Activated CD4-positive, alpha-beta T cell treated with anti-CD3 and anti-CD28 coated beads, Interleukin-2, amount 50 U/mL, for 4 hours (primary cell): ENCODE results near the gene KRTAP5-2.
"Not testable (repeated sequence)": the region's sequence is repeated elsewhere in the genome, so short reads cannot be mapped to it uniquely, and the experiment has no call there.

Experiments
- DNase-seq, 2 experiments: peaks; one replicate each; pipeline ENCODE4 v3.0.0-alpha.2; 2020

Gene KRTAP5-2

GRCh38 chr11:1625541-1625940 is 27.4 kb upstream of the KRTAP5-2 start:
- DNase-seq = no peak

DNA sequence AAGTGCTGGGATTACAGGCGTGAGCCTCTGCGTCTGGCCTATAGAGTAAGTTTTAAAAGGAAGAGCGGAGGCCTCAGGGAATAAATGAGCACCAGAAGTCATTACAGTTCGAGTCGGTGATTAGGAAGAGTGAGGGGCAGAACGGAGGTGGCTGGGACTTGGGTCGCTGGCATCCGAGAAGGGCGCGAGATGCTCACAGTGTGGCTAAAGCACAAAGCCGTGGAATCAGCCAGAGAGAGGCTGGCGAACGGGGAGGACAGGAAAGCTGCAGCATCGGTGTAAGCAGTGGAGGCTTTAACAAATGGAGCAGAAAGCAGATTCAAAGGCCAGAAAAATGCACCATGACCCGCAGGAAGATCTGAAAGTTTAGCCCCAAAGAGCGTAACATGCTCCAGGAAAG is 26.5 kb upstream of the KRTAP5-2 start:
- no peak for DNase-seq

GRCh38 chr11:1623716-1624115 is 25.6 kb upstream of the KRTAP5-2 start:
- DNase-seq = no peak

- DNase-seq = no peak
Observed at GRCh38 chr11:1622086-1622485, 24.0 kb upstream of the KRTAP5-2 start, which contains the start of gene KRTAP5-4. Gene KRTAP5-4 (minus strand): TSS chr11:1622138. CDS start chr11:1622093, 45 bp downstream.

DNA sequence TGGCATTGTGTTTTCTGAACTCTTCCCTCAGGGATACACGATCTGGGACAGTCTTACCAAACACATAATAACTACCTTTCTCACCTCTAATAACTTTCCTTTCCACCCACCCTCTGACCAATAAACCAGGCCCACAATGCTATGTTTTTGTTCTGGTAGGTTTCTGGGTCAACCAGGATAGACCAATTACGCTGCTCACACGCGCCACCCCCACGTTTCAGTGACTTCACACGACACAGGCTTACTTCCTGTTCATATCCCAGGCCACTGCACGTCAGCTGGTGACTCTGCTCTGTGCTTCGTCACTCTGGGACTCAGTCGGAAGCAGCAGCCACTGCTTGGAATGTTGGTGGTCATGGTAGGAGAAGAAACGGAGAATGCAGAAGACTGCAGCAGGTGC is 21.4 kb upstream of the KRTAP5-2 start:
- DNase-seq = no peak

- no peak for DNase-seq
Observed at GRCh38 chr11:1618231-1618630, 20.1 kb upstream of the KRTAP5-2 start.

GRCh38 chr11:1608363-1608762 is 10.3 kb upstream of the KRTAP5-2 start, which contains the start of gene KRTAP5-3:
Gene KRTAP5-3 (minus strand): TSS chr11:1608463. CDS start chr11:1608385, 78 bp downstream.
- DNase-seq = no peak

GRCh38 chr11:1607901-1608300 is 9.8 kb upstream of the KRTAP5-2 start:
- not testable (repeated sequence) for DNase-seq

DNA sequence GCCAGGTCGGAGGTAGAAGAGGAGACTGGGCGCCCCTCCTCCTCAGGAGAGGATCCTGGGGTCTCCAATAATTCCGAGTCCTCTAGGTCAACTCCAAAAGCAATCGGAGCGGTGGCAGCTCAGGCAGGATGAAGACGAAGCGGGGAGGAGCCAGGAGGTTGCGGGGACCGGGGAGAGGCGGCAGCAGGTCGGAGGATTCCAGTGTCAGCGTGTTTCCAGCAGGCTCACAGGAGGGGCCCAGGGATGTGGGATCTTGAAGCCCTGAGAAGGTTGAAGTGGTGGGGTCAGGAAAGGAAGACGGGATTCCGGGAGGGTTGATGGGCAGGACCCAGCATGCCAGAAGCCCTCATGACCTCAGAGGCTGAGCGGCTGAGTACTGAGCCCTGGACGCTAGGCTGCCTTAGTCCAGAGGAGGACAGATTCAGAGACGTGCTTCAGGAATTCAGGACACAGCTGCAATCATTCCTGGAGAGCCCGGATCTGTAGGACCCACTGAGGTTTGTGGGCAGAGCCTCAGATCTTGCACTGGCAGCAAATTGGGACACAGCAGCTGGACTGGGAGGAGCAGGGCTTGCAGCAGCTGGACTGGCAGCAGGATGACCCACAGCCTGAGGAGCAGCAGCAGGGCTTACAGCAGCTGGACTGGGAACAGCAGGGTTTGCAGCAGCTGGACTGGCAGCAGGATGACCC is 9.2 kb upstream of the KRTAP5-2 start:
- not testable (repeated sequence) for DNase-seq

- not testable (repeated sequence) for DNase-seq
Observed at GRCh38 chr11:1605923-1606322, 7.8 kb upstream of the KRTAP5-2 start.

DNA sequence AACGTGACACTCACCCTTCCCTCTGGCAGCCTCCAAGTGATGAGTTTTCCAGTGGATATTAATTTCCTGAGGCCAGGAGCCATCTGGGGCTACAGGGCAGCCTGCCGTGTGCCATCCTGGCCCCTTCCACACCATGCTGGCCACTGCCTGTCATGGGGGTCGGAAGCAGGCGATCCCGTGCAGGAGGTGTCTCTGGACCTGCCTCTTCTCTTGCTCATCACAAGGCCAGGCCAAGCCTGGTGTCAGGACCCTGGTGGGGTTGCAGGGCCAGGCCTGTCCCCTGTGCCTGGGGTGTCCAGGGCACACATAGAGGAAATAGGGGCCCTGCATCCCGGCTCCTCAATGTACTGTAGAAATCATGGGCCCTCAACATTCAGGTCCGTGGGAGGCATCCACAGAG is 6.6 kb upstream of the KRTAP5-2 start:
- DNase-seq = no peak

DNA sequence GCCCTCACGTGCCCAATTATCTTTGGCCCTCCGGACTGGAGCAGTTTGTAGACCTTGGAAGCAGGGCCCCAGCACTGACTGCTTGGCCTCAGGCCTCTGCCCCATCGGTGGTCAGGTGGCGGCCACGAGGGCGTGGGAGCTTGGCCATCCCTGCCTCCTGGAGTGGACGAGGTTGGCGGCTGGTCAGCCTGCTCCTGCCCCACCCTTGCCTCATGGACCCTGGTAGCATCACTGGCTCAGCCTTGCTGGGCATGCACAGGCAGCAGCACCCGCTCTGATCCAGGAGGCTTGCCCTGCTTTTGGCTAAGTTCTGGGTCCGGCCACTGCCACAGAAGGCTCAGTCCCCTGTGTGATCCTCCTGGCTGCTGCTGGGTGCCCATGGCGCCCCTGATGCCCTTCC is 6.1 kb upstream of the KRTAP5-2 start:
- DNase-seq = no peak

DNA sequence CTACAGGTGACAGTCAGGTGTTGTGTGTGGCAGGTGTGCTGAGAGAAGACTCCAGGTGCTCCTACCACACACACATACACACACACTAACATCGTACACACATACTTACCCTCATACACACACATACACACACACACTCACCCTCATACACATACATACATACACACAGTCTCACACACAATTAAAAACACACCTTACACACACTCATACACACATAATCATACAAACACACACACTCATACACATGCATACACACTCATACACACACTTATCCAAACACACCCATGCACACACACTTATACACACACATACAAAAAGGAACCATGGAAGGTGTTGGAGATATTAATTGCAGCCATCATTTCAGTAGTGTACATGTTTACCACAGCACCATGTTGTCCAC is 5.5 kb upstream of the KRTAP5-2 start:
- DNase-seq = no peak

- not testable (repeated sequence) for DNase-seq
Observed at GRCh38 chr11:1601663-1602062, 3.6 kb upstream of the KRTAP5-2 start.

GRCh38 chr11:1600626-1601025 is 2.5 kb upstream of the KRTAP5-2 start:
- DNase-seq = no peak

- no peak for DNase-seq
Observed at GRCh38 chr11:1598816-1599215, 722 bp upstream of the KRTAP5-2 start.

DNA sequence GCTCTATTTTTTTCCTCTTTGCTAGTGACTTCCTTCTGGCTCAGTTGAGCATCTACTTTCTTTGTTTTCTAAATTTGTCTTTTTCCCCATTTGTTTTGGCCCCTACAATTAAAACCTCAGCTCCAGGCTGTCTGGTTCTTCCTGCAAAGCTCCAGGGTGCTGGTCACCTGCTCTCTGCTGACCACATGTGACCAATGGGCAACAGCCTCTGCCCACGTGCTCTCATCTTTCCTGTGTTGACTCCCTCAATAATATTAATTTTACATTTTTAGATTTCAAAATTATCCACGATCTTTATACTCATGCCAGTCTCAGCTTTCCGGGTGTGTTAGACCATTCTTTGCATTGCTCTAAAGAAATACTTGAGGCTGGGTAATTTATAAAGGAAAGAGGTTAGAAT is 312 bp upstream of the KRTAP5-2 start:
- DNase-seq = not testable (repeated sequence)

DNA sequence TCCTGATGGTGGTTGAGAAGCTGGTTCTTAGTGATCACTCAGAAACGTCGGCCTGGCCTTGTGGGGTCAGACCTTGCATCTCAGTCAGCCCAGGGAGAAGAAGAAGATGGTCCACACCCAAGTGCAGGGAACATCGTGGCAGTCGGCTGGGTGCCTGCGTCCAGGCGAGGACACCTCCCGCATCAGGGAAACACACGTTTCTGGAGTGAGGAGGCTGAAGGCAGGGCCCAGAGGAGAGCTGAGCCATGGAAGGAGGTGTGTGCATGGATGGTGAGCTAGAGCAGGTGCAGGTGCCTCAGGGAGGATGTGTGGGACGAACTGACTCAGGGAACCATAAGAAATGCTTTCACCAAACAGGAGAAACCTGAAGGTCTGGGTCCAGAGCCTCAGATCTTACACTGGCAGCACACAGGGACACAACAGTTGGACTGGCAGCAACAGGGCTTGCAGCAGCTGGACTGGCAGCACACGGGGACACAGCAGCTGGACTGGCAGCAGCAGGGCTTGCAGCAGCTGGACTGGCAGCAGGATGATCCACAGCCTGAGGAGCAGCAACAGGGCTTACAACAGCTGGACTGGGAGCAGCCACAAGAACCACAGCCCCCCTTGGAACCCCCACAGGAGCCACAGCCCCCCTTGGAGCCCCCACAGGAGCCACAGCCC is 632 bp downstream of the KRTAP5-2 start:
- no peak for DNase-seq

DNA sequence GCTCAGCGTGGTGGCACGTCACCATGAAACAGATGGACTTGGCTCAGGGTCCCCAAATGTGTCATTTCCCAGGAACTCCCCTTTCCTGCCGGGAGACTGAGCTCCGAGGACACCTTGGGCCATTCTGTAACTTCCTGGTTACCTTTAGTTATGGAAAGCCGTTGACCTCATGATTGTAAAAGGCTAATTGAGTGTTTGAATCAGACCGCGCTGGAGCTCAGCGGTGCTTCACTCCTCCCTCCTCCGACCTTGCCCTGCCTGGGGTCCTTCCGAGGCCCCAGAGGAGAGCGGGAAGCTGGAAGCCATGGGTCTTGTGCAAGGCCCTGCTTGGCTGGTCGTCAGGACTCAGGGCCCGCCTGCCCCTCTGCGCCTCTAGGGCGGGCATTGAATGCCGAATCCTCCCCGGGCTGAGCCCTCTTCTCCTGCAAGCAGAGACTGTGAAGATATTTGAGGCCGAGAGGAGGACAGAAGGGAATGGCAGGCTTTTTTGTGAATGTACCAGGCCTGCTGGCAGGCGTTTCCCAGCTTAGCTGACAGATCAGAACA is 1.4 kb downstream of the KRTAP5-2 start:
- not testable (repeated sequence) for DNase-seq

DNA sequence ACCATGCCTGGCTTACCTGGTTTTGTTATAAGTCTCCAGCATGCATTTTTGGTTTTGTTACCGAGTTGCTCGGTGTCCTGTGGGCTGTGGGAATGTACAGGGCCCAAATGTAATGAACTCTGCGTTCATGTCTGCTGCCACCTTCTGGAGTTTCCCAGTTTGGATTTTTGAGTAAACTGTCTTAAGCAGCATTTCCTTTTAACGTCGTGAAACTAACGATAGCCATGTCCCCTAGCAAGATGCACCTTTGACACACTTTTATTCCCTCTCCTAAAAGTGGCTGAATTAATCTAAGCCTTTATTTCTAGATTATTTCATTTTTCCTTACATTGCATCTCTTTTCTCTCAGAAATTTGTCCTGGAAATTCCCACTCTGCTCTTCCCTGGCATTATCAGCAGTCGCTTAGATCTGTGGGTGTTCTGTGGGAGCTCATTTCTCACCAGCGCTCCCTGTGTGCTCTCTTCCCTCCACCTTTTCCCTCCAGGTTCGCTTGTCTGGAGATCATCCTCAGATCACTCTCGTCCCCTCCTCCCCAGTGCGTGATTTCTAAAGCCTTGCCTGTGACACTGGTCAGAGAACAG is 2.0 kb downstream of the KRTAP5-2 start:
- not testable (repeated sequence) for DNase-seq

GRCh38 chr11:1592628-1593027 is 5.5 kb downstream of the KRTAP5-2 start:
- DNase-seq = no peak

- no peak for DNase-seq
Observed at GRCh38 chr11:1589996-1590395, 8.1 kb downstream of the KRTAP5-2 start.

- not testable (repeated sequence) for DNase-seq
Observed at GRCh38 chr11:1589191-1589963, 8.7 kb downstream of the KRTAP5-2 start.
